ENCODE measurements around the gene KDM7A.

KDM7A gene, protein sequence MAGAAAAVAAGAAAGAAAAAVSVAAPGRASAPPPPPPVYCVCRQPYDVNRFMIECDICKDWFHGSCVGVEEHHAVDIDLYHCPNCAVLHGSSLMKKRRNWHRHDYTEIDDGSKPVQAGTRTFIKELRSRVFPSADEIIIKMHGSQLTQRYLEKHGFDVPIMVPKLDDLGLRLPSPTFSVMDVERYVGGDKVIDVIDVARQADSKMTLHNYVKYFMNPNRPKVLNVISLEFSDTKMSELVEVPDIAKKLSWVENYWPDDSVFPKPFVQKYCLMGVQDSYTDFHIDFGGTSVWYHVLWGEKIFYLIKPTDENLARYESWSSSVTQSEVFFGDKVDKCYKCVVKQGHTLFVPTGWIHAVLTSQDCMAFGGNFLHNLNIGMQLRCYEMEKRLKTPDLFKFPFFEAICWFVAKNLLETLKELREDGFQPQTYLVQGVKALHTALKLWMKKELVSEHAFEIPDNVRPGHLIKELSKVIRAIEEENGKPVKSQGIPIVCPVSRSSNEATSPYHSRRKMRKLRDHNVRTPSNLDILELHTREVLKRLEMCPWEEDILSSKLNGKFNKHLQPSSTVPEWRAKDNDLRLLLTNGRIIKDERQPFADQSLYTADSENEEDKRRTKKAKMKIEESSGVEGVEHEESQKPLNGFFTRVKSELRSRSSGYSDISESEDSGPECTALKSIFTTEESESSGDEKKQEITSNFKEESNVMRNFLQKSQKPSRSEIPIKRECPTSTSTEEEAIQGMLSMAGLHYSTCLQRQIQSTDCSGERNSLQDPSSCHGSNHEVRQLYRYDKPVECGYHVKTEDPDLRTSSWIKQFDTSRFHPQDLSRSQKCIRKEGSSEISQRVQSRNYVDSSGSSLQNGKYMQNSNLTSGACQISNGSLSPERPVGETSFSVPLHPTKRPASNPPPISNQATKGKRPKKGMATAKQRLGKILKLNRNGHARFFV

GRCh38 chr7:140176811-140177702, at the start of gene KDM7A:
TSS of gene KDM7A (minus strand) at chr7:140176983. CDS start at chr7:140176937, 46 bp downstream.
- peak; percentile 85 for DNase-seq (ENCODE audit: low spot score)

DNA sequence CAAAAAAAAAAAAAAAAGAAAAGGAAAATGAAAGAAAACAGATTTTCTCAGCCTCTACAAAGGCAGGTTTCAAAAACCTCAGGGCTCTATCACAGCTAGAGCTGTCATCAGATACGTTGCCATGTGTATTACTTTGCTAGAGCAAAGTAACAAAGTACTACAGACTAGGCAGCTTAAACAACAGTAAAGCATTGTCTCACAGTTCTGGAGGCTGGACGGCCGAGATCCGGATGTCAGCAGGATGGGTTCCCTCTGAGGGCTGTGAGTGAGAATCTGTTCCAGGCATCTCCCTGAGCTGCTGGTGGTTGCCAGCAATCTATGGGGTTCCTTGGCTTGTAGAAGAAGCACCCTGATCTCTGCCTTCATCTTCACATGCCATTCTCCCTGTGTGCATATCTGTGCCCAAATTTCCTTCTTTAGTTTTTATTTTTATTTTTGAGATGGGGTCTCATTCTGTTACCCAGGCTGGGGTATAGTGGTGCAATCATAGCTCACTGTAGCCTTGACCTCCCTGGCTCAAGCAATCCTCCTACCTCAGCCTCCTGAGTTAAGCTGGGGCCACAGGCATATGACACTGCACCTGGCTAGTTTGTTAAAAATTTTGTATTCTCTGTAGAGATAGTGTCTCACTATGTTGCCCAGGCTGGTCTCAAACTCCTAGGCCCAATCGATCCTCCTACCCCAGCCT, 48.9 kb upstream of the KDM7A start:
- DNase-seq (ENCODE audit: low spot score) = no peak

DNA sequence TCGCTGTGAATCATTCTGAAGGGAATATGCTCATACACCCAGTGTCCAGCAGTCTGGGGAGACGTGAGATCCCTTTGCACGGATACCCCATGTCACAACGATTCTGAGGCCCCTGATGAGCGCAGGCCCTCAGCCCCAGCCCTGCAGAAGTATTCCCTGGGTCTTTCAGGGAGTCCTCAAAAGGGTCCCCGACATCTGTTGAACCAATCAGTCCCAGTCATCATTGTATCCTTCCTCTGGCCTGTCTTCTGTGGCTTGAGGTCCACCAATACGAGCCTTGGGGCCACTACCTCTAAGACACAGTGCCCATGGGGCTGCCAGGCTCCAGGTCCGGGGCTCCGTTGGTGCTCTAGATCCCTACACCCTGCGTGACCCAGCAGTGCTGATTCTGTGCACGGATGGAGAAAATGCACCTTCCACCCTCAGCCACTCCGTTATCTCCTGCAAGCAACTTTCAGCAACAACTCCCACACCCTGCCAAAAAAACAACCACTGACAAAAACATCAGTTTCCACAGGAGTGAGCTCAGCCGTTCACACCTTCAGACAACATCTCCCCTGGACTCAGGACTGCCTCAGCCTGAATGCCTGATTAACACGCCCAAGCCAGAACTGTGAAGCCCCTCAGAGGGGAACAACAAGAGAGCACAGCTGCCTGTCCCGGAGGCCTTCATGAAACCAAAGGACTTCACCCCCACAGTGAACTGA, 46.9 kb upstream of the KDM7A start:
- peak; percentile 37 for DNase-seq (ENCODE audit: low spot score)

DNA sequence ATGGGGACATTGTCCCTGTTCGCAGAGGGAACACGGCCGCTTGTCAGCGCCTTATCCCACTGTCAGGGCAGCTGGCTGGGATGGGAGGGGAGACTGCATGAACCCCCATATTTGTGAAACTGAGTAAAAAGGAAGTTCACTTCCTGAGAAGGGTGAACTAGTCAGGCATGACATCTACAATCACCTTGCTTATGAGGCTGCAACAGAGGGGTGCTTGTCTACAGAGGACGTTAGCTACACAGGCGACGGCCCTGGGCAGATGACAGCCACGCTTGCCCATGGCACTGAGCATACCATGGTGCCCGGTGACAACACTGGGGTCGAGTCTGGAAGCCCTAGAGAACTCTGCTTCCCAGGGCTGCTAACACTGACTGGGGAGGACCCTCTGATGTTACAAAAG, 46.0 kb upstream of the KDM7A start:
- DNase-seq (ENCODE audit: low spot score) = no peak

- DNase-seq (ENCODE audit: low spot score) = no peak
Measured at GRCh38 chr7:140219672-140220524, 43.1 kb upstream of the KDM7A start.

DNA sequence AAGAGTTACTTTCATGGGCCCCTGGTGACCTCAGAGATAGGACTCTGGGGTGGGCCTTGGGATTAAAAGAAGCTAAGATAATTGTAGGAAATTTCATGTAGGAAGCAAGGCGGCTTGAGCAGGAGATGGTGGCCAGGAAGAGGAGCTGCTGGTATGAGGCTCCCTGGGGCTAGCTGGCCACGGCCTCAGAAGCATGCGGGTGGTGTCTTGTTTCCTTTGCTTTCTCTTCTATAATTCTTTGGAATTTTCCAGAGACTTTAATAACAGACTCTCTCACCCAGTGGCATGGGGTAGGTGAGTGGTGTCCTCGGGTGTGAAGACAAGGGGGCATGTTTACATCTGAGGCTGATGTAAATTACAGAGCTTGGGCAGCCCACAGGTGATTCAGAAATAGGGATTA, 41.9 kb upstream of the KDM7A start:
- no peak for DNase-seq (ENCODE audit: low spot score)

DNA sequence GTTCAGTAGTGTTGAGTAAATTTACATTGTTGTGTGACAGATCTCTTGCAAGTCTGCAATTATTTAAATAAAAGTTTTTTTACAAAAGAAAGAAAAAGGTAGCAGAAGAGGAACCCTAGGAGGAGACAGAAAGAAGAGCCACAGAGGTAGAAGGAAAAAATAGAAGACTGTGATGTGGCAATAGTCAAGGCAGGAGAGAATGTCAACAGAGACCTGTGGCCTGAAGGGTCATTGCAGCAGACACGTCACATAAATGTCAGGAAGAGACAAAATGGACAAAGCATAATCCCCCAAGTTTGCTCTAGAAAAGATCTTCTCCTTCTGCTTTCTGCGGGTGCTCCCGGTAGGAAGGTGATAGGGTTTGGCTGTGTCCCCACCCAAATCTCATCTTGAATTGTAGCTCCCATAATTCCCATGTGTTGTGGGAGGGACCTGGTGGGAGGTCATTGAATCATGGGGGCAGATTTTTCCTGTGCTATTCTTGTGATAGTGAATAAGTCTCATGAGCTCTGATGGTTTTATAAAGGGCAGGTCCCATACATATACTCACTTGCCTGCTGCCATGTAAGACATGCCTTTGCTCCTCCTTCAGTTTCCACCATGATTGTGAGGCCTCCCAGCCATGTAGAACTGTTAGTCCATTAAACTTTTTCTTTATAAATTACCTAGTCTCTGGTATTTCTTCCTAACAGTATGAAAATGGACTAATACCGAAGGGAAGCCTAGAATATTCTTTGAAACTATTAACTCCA, 41.1 kb upstream of the KDM7A start:
- DNase-seq (ENCODE audit: low spot score) = no peak

GRCh38 chr7:140215281-140215680, 38.5 kb upstream of the KDM7A start:
- no peak for DNase-seq (ENCODE audit: low spot score)

GRCh38 chr7:140214075-140214684, 37.4 kb upstream of the KDM7A start:
- DNase-seq (ENCODE audit: low spot score) = peak; percentile 72

DNA sequence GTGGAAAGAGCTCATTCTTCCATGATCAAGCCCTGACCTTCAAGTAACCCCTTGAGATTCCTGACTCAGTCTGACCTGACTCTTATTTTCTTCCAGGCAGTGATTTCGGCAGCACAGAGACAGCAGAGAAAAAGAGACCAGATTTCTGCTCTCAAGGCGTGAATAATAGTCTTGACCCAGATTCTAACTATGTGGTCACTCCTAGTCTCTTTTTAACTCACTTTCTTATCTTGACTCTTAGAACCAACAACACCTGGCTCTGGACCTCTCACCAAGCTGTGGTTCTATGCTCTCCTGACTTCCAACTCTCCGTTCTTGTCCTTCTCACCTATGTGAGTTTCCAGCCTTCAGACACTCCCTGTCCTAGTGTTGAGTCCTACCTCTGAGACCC, 36.9 kb upstream of the KDM7A start:
- DNase-seq (ENCODE audit: low spot score) = no peak

DNA sequence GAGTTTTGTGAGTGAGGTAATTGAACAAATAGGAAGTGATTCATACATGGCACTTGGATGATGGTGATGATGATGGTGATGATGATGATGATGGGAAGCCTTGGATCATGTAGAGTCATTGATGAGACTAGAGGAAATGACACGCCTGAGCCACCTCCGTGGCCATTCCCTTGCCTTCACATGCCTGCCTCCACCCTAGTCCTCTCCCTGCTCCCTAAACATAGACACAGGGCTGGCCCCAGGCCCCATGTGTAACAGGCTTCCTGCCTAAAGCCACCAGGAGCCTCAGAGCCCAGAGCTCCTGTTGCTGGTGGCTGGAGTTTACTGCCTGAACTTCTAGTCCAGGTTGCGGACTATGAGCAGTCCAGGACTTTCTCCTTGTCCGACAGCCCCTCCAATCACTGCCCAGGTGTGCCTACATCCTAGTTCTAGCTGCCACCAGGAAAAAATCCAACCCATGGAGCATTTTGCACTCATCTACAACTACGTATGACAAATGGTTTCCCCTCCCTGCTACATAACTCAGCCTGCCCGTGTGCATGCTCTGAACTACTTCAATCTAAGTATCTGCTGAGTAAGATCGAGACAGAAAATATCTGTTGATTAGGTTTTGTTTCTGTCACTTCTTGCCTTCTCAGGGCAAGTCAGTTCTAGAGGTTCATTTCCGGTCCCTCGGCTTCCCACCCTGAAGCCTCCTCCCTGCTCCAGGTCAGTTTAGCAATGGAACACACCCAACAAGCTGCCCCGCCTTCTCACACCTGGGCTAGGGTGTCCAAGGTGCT, 35.5 kb upstream of the KDM7A start:
- peak; percentile 90 for DNase-seq (ENCODE audit: low spot score)

DNA sequence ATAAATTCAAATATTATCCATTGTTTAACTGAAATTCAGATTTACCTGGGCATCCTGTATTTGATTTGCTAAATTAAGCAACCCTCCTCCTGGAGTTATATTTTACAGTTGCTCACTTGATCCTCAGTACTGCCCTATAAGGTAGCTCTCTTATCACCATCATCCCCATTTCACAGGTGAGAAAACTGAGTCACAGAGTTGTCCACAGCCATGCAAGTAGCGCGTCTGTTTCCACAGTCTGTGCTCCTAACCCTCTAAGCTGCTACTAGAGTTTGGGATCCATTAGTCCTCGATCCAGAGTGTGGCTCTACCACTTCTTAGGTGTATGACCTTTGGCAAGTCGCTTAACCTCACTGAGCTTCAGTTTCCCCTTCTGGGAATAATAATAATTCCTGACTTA, 34.9 kb upstream of the KDM7A start:
- no peak for DNase-seq (ENCODE audit: low spot score)

GRCh38 chr7:140209866-140210609, 33.3 kb upstream of the KDM7A start:
- peak; percentile 87 for DNase-seq (ENCODE audit: low spot score)

DNA sequence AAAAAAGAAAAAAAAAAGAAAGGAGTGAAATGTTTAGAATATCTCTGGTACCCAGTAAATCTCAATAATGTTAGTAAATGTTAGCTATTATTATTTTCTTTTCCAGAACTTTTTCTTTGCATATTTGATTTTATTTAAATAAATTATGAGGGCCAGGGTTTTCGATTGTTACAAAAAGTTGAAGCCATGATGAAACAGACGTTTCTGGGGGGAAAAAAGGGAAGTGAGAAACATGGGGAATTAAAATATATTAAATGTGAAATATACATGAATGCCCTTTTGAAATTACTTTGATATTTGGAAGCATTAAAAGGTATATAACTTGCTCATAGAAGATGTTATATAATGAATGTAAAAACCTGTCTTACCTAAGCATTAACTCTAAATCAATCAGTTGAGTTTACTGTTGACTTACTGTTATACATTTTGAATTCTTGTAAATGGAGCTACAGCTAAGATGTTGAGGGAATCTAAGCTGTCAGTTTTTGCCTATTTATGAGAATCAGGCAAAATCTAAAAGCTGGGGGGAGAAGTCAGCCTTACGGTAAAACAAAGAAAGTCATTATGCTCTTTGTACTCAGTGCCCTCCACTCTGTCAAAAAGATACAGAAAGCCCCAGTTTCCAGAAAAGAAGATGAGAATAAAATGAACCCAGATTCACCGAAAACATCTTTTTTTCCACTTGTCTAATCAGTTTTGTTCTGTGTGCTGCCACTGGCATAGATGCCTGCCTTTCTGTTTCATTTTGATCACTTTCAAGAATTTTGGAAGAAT, 30.0 kb upstream of the KDM7A start:
- DNase-seq (ENCODE audit: low spot score) = peak; percentile 53

- no peak for DNase-seq (ENCODE audit: low spot score)
Measured at GRCh38 chr7:140205600-140205999, 28.8 kb upstream of the KDM7A start.

GRCh38 chr7:140203556-140203955, 26.8 kb upstream of the KDM7A start:
- no peak for DNase-seq (ENCODE audit: low spot score)

Measured in activated CD4-positive, alpha-beta T cell treated with anti-CD3 and anti-CD28 coated beads, Interleukin-2, Interleukin-4, amounts not matched to agents 100 ng/mL and 50 ng/mL, durations not matched to agents 16 hours and 8 hours (primary cell).